Activated naive CD4-positive, alpha-beta T cell (primary cell): ENCODE results near the gene EMILIN2.
"Not testable (repeated sequence)": the region's sequence is repeated elsewhere in the genome, so short reads cannot be mapped to it uniquely, and the experiment has no call there.

Source experiments
- DNase-seq, 4 experiments: peaks; one replicate each; lab custom pipeline; 2025; lab: John Stamatoyannopoulos, UW

Gene EMILIN2

DNA sequence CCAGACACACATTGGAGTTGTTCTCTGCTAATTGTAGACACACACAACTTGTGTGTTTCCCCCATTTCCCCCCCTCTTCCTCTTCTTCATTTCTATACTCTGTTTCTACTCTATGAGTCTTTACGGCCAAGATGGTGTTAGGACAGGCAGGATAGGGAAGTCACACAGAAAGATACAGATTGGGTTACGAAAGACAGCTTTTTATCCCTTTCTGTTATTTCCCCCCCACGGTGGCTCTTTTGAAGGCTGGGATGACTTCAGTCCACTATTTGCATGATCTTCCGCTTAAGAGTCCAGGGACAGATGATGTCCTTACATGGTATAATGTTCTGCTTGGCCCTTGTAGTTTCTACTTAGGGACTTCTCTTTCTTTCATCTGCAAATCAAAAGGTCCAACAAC, 1.6 kb upstream of the EMILIN2 start:
- no peak for DNase-seq

DNA sequence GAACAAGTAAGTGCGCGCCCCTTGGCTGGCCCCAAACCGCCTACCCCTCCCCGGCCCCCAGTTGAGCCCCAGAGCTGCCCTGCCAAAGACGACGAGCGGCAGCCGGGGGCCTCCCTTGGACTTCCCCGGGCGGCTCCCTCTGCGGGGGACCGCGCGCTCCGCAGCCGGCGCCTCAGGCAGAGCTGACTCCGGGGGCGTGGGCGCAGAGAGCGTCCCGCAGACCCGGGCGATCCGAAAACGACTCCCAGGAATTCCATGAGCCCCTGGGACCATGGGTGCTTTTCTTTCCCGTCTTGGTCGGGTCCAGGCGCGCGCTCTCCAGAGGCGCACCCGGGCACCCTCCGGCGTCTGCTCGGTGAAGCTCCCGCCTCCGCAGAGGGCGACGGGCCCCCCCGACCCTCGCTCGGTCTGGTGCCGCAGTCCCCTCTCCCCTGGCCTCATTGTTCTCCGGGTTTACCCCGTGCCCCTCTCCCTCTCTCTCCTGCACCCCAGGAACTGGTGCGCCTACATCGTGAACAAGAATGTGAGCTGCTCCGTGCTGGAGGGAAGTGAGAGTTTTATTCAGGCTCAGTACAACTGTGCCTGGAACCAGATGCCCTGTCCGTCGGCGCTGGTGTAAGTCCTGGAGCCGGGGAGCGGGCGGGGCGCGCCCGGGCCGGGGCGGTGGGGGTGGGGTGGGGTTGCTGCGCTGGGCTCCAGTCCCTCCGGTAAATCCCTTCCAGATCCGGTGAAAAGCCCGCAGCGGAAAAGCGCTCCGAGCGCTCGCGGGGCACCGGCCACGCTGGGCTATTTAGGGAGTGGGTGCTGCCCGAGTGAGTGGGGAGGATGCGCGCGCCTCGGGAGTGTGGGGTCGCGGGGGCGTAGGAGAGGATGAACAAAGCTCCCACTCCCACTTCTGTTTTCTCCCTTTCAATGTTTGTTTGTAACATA, 776 bp downstream of the EMILIN2 start:
- no peak for DNase-seq

DNA sequence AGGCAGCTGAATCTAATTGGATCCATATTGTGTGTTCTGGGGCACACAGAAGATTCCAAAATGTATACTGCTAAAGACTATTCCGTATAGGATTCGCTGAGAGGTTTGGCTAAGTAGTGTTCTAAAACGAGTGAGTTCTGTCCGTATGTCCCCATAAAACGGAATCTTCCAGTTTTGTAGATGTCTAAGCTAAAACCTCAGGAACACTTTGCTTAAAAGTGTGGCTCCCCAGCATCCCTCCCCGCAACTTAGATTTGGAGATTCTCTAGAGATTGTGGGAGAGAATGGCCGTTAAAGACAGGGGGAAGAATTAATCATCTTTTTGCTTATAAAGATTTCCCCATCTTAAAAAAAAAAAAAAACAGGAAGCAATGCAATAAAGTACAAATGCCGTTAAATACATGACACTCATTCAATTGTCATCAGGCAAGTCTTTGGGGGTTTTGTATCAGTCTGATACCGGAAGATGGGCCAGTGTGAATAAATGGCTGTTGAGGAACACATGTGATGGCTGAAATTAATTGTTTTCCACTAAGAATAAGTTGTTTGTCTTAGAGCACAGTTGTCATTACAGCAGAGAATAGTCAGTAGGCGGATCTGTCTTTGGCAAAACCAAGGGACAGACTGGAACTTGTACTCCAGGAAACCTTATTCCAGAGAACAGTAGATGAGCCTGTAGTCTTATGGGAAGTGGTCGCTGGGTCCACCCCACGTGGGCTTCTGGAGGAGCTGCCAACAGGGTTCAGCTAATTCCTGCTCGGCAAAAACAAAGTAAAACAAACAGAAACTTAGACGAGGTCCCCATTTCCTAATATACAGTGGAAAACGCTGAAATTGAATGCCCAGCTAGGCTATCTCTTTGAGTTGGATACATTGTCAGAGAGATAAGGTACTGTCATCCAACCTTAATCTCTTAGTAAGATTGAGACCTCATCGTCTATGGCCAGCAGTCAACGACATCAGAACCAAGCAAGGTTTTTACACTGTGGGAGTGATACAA, 1.7 kb downstream of the EMILIN2 start:
- no peak for DNase-seq

DNA sequence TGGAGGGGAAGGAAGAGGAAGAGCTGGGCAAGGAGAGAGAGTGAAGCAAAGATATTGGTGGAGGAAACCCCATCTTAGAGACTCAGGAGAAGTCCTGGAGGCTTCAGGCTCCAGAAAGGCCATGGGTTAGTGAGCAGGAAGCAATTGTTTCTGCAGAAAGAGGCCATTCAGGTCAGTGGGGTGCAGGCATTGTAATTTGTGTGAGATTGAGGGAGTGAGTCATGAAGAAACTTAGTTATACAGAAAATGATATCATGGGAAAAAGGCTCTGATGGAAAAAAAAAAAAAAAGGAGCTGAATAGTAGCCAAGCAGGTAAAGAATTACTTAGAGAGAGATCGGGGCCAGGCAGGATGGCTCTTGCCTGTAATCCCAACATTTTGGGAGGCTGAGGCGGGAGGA, 4.0 kb downstream of the EMILIN2 start:
- DNase-seq, result no peak

DNA sequence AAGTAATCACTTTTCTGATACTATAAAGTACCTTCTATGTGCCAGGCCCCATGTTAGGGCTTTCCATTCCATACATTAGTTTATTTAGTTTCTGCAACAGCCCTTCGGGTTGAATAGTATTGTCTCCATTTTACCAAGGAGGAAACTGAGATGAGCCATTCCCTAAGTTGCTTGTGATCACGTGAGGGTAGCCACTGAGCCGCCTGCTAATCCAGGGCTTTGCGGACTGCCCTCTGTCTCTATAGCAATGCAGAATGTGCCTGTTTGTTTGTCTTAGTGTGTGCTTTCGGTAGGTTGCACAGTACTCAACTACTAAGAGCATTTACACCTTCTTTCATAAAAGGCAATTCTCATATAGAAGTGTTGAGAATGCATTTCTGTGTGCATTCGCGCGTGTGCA, 5.0 kb downstream of the EMILIN2 start:
- no peak for DNase-seq

DNA sequence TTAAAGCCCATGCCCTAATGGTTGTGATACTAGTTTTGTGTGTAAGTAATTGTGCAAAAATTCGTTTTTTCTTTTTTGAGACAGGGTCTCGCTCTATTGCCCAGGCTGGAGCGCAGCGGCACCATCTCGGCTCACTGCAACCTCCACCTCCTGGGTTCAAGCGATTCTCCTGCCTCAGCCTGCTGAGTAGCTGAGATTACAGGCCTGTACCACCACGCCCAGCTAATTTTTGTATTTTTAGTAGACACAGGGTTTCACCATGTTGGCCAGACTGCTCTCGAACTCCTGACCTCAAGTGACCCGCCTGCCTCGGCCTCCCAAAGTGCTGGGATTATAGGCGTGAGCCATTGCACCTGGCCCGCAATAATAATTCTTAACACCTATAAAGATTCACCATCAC, 5.7 kb downstream of the EMILIN2 start:
- not testable (repeated sequence) for DNase-seq

DNA sequence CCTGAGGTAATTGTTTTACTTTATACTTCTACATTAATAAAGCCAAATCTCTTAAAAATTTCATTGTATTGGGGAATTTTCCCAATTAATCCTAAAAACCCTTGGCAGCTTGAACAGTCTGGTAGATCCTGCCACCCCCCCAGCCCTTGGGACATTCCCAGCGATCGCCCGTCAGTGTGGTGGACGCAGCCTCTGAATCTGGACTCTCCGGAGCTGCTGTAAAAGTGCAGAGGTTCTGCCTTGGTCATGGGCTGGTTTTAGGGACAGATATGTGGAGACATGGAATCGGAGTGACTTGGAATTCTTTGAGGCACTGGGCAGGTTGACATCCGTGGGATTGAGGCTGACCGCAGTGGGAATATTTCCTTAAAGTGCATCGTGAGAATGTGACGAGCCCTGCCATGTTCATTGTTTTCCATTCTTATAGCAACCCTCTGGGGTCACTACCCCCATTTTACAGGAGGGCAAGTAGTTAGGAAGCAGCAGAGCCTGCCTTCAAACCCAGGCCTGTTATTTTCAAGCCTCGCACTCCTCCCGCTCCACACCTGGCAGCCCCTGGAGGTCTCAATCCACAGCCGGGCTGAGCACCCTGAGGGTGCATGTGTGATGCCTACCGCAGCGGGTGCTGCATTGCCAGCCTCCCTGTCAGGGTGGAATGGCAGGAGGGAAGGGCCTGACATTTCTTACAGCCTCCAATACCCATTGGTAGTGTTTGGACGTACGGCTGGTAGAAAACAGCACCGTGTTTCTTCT, 6.5 kb downstream of the EMILIN2 start:
- no peak for DNase-seq

DNA sequence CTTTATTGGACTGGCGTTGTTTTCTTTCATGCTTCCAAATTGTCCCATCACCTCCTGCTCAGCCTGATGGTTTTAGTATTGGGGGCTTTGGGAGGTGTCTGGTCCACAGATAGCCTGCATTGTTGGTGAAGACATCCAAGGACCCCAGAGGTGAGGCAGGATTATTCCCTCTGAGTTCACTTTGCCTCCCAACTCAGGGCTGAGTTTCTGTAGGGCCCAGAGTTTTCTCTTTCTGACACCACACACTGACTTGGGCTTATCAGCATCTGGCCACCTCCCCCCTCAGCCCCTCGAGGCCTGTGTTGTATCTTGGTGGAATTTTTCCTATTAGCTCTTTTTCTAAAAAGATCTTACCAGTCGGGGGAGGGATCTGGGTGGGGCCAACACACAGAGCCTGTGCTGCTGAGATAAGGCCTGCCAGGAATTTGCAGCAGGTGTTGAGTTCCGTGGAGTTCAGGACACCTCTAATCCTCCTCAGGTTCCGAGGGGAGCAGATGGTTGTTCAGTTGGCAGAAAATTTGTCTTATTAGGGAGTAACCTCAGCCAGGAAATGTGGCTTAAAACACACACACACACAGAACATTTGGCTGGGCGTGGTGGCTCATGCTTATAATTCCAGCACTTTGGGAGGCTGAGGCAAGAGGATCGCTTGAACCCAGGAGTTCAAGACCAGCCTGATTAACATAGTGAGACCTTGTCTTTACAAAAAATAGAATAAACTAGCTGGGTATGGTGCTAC, 7.3 kb downstream of the EMILIN2 start:
- no peak for DNase-seq

DNA sequence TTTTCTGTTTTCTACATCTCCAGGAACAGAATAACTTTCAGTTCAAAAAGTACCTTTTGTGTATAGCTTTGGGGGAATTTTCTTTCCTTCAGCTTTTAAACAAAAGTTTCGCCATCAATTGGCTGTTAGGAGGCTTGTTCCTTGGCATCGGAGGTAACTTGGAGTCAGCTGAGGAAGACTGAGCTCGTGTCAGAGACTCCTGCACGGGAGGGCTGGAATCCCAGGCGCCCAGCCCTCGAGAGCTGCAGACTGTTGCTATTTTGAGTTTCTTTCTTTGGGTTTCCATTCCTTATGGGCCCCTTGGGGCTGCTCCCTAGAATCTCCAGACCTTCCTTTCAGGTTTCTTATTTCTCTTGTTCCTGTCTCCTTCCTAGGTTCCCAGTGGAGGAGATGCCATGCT, 8.1 kb downstream of the EMILIN2 start:
- DNase-seq, result no peak

DNA sequence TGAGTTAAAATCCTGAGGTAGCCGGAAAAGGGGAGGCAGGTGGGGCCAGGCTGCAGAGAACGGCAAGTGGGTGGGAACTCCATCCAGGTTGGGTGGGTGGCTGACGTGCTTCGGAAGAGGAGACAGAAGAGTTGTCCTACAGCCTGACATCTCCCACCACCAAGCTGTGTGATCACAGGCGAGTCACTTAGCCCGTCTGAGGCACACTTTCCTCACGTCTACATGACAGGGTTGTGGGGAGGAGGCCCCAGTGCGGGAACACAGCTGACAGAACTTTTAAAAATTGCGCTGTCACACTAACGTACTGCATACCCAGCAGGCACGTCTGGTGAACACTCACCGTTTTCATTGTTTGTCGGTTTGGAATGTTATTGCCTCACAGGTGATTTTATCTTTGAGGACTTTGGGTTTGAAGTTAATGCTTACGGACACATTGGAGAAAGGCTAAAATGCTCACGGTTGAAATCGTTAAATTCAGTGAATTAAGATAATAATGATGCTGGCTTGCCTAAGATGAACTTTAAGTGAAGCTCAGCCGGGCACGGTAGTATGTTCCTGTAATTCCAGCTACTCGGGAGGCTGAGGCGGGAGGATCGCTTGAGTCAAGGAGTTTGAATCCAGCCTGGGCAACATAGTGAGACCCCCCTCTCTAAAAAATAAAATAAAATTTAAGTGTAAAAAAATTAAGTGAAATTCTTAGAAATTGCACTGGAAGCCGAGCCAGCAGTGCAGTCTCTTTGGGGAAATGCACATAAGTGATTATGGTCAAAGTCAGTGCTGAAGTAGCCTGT, 8.9 kb downstream of the EMILIN2 start:
- DNase-seq, result no peak

DNA sequence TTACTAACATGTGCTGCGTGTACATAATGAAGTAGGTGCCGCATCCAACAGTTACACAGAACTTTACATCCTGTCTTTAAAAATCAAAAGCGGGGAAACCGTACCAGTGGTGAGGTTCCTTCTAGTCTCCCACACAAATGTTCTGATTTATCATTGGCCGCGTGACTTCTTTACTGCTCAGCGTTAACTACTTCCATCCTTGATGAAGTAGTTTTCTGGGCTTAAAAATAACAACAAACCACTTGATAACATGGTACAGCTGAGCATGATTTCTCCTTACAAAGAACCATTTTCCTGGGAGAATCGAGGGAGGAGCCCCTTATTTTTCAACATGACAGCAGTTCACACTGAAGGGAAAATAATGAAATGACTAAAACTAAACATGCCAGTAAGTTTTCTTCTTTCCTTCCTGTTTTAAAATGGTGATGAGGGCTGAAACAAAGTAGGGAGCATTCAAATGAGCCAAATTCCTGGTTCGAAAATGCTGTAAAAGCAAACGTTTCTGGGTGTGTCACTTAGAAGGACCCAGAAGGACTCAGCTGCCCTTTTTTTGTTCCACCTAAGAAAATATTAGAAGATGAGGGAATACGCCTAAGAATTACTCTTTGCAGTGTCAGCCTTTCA, 9.9 kb downstream of the EMILIN2 start:
- no peak for DNase-seq

DNA sequence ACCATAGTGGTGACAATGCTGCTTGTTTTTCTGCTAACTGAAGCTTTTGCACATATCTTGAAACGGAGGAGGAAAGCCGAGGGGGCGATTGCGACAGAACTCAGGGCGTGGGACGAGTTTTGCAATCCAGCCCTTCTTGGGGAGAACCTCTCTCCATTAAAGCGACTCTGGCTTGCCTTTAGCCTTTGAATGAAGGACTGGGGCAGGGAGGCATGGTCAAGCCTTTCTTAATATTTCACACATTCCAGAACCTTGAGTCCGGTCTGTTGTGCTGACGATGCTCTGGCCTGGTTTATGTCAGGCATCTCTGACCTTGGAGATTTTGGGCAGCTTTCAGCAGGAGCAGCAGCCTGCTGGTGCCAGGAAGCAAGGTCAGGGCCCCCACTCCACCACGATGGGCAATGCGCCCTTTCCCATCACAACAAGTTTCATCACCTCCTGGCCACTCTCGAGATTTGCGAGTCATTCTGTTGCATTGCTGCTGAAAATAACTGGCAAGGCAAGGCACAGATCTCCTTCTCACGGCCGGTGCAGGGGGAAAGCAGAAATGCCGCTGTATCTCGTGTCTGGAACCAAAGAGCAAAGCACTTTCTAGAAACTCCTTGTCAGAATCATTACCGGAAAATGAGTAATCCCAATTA, 10.8 kb downstream of the EMILIN2 start:
- no peak for DNase-seq

DNA sequence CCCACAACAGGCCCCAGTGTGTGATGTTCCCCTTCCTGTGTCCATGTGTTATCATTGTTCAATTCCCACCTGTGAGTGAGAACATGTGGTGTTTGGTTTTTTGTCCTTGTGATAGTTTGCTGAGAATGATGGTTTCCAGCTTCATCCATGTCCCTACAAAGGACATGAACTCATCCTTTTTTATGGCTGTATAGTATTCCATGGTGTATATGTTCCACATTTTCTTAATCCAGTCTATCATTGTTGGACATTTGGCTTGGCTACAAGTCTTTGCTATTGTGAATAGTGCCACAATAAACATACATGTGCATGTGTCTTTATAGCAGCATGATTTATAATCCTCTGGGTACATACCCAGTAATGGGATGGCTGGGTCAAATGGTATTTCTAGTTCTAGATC, 13.6 kb downstream of the EMILIN2 start:
- DNase-seq, result not testable (repeated sequence)

DNA sequence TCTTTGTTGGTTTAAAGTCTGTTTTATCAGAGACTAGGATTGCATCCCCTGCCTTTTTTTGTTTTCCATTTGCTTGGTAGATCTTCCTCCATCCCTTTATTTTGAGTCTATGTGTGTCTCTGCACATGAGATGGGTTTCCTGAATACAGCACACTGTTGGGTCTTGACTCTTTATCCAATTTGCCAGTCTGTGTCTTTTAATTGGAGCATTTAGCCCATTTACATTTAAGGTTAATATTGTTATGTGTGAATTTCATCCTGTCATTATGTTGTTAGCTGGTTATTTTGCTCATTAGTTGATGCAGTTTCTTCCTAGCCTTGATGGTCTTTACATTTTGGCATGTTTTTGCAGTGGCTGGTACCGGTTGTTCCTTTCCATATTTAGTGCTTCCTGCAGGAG, 17.2 kb downstream of the EMILIN2 start:
- DNase-seq, result not testable (repeated sequence)

DNA sequence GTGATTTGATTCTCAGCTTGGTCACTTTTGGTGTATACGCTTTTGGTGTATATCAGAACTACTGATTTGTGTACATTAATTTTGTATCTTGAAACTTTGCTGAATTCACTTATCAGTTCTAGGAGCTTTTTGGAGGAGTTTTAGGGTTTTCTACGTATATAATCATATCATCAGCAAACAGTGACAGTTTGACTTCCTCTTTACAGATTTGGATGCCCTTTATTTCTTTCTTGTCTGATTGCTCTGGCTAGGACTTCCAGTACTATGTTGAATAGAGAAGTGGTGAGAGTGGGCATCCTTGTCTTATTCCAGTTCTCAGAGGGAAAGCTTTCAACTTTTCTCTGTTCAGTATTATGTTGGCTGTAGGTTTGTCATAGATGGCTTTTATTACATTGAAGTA, 19.7 kb downstream of the EMILIN2 start:
- not testable (repeated sequence) for DNase-seq

DNA sequence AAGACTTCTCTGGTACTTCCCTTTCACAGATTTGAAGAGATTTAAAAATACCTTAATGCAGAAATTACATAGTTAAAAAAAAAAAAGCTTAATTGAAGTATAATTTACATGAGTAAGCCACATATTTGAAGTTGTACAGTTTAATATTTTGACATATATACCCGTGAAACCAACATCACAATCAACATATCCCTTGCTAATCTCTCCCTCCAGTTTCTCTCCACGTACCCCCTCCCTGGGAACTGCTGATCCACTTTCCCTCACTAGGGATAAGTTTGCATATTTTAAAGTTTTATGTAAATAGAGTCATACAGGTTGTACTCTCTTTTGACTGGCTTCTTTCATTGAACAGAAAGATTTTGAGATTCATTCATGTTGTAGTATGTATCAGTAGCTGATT, 22.4 kb downstream of the EMILIN2 start:
- DNase-seq, result no peak

DNA sequence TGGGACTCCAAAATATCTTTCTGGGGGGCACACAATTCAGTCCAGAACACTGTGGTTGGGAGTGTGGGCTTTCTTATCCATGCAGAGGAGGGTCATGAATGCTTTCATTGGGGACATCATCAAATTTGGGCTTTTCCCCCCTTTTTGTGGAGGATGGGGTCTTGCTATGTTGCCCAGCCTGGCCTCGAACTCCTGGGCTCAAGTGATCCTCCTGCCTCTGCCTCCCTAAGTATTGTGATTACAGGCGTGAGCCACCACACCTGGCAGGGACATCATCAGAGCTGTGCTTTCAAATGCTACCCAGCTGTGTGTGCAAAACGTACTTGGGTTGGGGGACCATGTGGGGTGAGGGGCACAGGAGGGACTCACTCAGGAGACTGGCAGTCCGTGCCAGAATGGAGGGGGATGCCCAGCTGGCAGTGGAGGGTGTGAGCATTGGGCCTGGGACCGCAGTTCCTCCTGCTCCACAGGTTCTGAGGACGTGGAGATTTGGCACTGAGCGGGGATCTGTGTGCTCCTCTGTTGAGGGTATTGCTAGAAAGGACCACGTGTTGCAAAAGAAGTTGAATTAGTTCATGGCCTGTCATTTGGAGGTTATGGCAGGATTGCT, 24.4 kb downstream of the EMILIN2 start:
- no peak for DNase-seq

DNA sequence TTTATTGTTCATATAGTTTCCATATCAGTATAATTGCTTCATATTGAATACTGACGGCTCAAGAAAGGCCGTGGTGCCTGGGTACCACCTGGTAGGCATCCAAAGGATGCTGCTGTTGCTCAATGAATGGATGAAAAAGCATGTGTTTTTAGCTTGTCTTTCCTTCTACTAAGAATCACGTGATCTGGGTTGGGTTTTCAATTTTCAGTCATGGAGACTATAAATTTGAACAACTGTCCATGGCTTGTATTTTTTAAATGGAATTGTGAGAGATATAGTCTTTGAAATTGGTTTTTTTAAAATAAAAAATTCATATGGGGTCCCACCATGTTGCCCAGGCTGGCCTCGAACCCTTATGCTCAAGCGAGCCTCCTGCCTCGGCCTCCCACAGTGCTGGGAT, 25.3 kb downstream of the EMILIN2 start:
- DNase-seq, result no peak

DNA sequence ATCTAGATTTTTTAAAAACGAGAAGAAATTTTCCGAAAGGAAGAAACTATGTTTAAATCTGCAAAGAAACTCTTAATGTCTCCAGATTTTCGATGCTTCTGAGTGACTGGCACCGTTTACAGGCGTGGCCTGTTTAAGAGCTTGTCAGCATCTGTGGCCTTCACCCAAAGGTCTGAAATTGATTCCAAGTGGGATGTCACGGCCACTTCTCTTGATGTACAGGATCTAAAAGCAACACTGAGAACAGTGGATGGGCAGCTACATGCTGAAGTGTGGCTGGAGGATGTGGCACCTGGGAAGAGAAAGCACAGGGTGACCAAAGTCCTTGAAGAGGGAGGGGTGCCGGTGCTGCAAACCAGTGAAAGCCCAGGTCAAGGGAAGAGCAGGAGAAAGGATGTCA, 28.0 kb downstream of the EMILIN2 start:
- DNase-seq, result no peak
